HEK293 (cell line): ENCODE results near the gene ARHGAP15.

Source experiments
- CTCF ChIA-PET: fragments of 350-600 bp; formaldehyde crosslinking; extraction: SDS; loops from one replicate; lab custom pipeline; 2021; ENCODE audit warnings: antibody characterized with exemption; lab: Yijun Ruan, JAX
- POLR2A ChIA-PET: fragments of 300-600 bp; formaldehyde crosslinking; extraction: SDS; loops from one replicate; lab custom pipeline; 2020; ENCODE audit warnings: antibody characterized with exemption, inconsistent platforms; lab: Yijun Ruan, JAX
- H3K27ac ChIP-seq: fragments of 200-500 bp; sonication (Bioruptor generic); 2 replicates; pipeline ENCODE4 v1.5.1; 2014; ENCODE audit warnings: low read depth, low read length, control low read depth, inconsistent platforms; ENCODE audit errors: extremely low read depth
- H3K36me3 ChIP-seq, 2 experiments: fragments of 200-500 bp in 1 of 2; sonication (Bioruptor generic) in 1 of 2; 1 replicate in 1 of 2; 2 replicates in 1 of 2; pipeline ENCODE4 v1.5.1; 2014 to 2017; ENCODE audit warnings: inconsistent platforms in 2 of 2, low read length in 2 of 2; ENCODE audit not compliant: control insufficient read depth in 2 of 2, insufficient read depth in 1 of 2
- H3K4me1 ChIP-seq: fragments of 200-500 bp; sonication (Bioruptor generic); 2 replicates; pipeline ENCODE4 v1.5.1; 2014; ENCODE audit warnings: mild to moderate bottlenecking, low read length, inconsistent platforms; ENCODE audit not compliant: control insufficient read depth, insufficient read depth
- H3K4me3 ChIP-seq: 2 replicates; pipeline ENCODE4 v1.5.1; 2011; ENCODE audit warnings: low read depth, mild to moderate bottlenecking, control low read depth, low read length, moderate library complexity
- H3K9me3 ChIP-seq: fragments of 200-500 bp; sonication (Bioruptor generic); 2 replicates; pipeline ENCODE4 v1.5.1; 2014; ENCODE audit warnings: low read depth, low read length, inconsistent platforms; ENCODE audit not compliant: control insufficient read depth, insufficient read depth
- EGR2 ChIP-seq: fragments of 450-650 bp; formaldehyde crosslinking; IDR thresholded peaks from 2 replicates; pipeline ENCODE4 v1.5.1; 2016; ENCODE audit warnings: low read depth, missing biosample characterization, missing genetic modification characterization
- INSM2 ChIP-seq: fragments of 450-650 bp; formaldehyde crosslinking; IDR thresholded peaks from 2 replicates; pipeline ENCODE4 v1.5.1; 2016; ENCODE audit warnings: missing biosample characterization, missing genetic modification characterization
- MEIS1 ChIP-seq: sonication (generic); formaldehyde crosslinking; IDR thresholded peaks from 2 replicates; pipeline ENCODE4 v1.8.1; 2022; ENCODE audit warnings: missing genetic modification reagents, mild to moderate bottlenecking, borderline replicate concordance
- MYNN ChIP-seq: fragments of 450-650 bp; formaldehyde crosslinking; IDR thresholded peaks from 2 replicates; pipeline ENCODE4 v1.5.1; 2016; ENCODE audit warnings: missing biosample characterization, missing genetic modification characterization, borderline replicate concordance
- ZBTB26 ChIP-seq: fragments of 450-650 bp; formaldehyde crosslinking; optimal IDR thresholded peaks from 2 replicates; pipeline ENCODE3; 2016; ENCODE audit warnings: missing biosample characterization, mild to moderate bottlenecking, missing genetic modification characterization
- ZFP69B ChIP-seq: fragments of 450-650 bp; formaldehyde crosslinking; IDR thresholded peaks from 2 replicates; pipeline ENCODE4 v1.5.1; 2016; ENCODE audit warnings: missing biosample characterization, missing genetic modification characterization
- ZNF112 ChIP-seq: fragments of 450-650 bp; formaldehyde crosslinking; IDR thresholded peaks from 2 replicates; pipeline ENCODE4 v1.5.0; 2017; ENCODE audit warnings: missing biosample characterization, missing genetic modification characterization
- ZNF211 ChIP-seq: fragments of 450-650 bp; formaldehyde crosslinking; IDR thresholded peaks from 2 replicates; pipeline ENCODE4 v1.5.1; 2016; ENCODE audit warnings: low read depth, missing biosample characterization, missing genetic modification characterization
- ZNF26 ChIP-seq: fragments of 450-650 bp; formaldehyde crosslinking; IDR thresholded peaks from 2 replicates; pipeline ENCODE4 v1.5.1; 2016; ENCODE audit warnings: missing biosample characterization, missing genetic modification characterization
- ZNF280D ChIP-seq: fragments of 450-650 bp; formaldehyde crosslinking; IDR thresholded peaks from 2 replicates; pipeline ENCODE4 v1.5.1; 2016; ENCODE audit warnings: missing biosample characterization, missing genetic modification characterization
- ZNF335 ChIP-seq: fragments of 450-650 bp; formaldehyde crosslinking; conservative IDR thresholded peaks from 2 replicates; pipeline ENCODE4 v1.5.1; 2016; ENCODE audit warnings: missing biosample characterization, missing genetic modification characterization
- ZNF394 ChIP-seq: fragments of 450-650 bp; formaldehyde crosslinking; IDR thresholded peaks from 2 replicates; pipeline ENCODE4 v1.5.1; 2016; ENCODE audit warnings: missing biosample characterization, missing genetic modification characterization, mild to moderate bottlenecking, moderate library complexity, borderline replicate concordance
- ZNF433 ChIP-seq: fragments of 450-650 bp; formaldehyde crosslinking; IDR thresholded peaks from 2 replicates; pipeline ENCODE4 v1.5.1; 2016; ENCODE audit warnings: missing biosample characterization, missing genetic modification characterization, low read depth
- ZNF555 ChIP-seq: fragments of 450-650 bp; formaldehyde crosslinking; conservative IDR thresholded peaks from 2 replicates; pipeline ENCODE4 v1.5.1; 2017; ENCODE audit warnings: missing biosample characterization, mild to moderate bottlenecking, missing genetic modification characterization, inconsistent platforms
- ZNF626 ChIP-seq: fragments of 450-650 bp; sonication (Bioruptor Pico); formaldehyde crosslinking; IDR thresholded peaks from 2 replicates; pipeline ENCODE4 v1.5.1; 2018; ENCODE audit warnings: missing biosample characterization, missing genetic modification characterization, inconsistent platforms
- ZNF701 ChIP-seq: fragments of 450-650 bp; formaldehyde crosslinking; IDR thresholded peaks from 2 replicates; pipeline ENCODE4 v1.5.1; 2016; ENCODE audit warnings: missing biosample characterization, missing genetic modification characterization
- ZNF830 ChIP-seq: fragments of 450-650 bp; IDR thresholded peaks from 2 replicates; pipeline ENCODE4 v1.5.0; 2018; ENCODE audit warnings: missing biosample characterization, missing genetic modification characterization, low read depth, mild to moderate bottlenecking, moderate library complexity
- ZNF837 ChIP-seq: fragments of 450-650 bp; formaldehyde crosslinking; IDR thresholded peaks from 2 replicates; pipeline ENCODE4 v1.5.1; 2016; ENCODE audit warnings: missing biosample characterization, missing genetic modification characterization
- ZSCAN30 ChIP-seq: fragments of 450-650 bp; IDR thresholded peaks from 2 replicates; pipeline ENCODE4 v1.5.1; 2018; ENCODE audit warnings: missing biosample characterization, mild to moderate bottlenecking, missing genetic modification characterization, moderate library complexity

ARHGAP15 gene

GRCh38 chr2:143420313-143420712, 291.1 kb downstream of the ARHGAP15 start (continued):
- no peak for TF ChIP-seq ZNF280D
- no peak for TF ChIP-seq EGR2 (tag by site-specific recombination)
- no peak for TF ChIP-seq ZNF433 (tag by site-specific recombination)
- TF ChIP-seq ZNF626 (tag by site-specific recombination) = no peak

GRCh38 chr2:143422681-143423080, 293.5 kb downstream of the ARHGAP15 start:
- CTCF ChIA-PET = no interaction called here
- TF ChIP-seq MYNN (tag by site-specific recombination) (no peak), ZNF701 (tag by site-specific recombination) (no peak), ZSCAN30 (tag by site-specific recombination) (no peak), ZNF837 (tag by site-specific recombination) (no peak), INSM2 (tag by site-specific recombination) (no peak), ZNF394 (tag by site-specific recombination) (no peak), ZNF335 (tag by site-specific recombination) (no peak), ZNF555 (tag by site-specific recombination) (no peak), ZNF830 (tag by site-specific recombination) (no peak), ZNF26 (tag by site-specific recombination) (no peak), ZNF112 (tag by site-specific recombination) (no peak), ZNF211 (tag by site-specific recombination) (no peak), ZBTB26 (tag by site-specific recombination) (no peak), ZFP69B (tag by site-specific recombination) (no peak), MEIS1 (CRISPR knock-in tag) (no peak)
- POLR2A ChIA-PET = no interaction called here
- H3K4me1 ChIP-seq = no peaks in the 10 kb centered on the region
- H3K4me3 ChIP-seq = no peak overlapping the region
- no peak overlapping the region for H3K27ac ChIP-seq
- H3K9me3 ChIP-seq = no peaks in the 10 kb centered on the region
- H3K36me3 ChIP-seq = no peaks in the 10 kb centered on the region
